Psoas muscle (tissue), 8 donors: Measurements from ENCODE around the gene SPECC1. TPM values are rescaled to one million over a fixed set of nuclear protein-coding genes. Genes with fewer than 3 reads are reported as not detected.
"Not testable (repeated sequence)": the region's sequence is repeated elsewhere in the genome, so short reads cannot be mapped to it uniquely, and the experiment has no call there.

Source experiments
- ATAC-seq, 4 donors: fragments of 200-7000 bp; cut with Tn5 transposase; one replicate each; pipeline ENCODE4 v1.9.1; 2020; ENCODE audit warnings: moderate library complexity in 3 of 4, mild to moderate bottlenecking in 2 of 4
- DNase-seq, 2 donors: peaks; one replicate each; pipeline ENCODE4 v3.0.0-alpha.2; 2020
- H3K27ac ChIP-seq: fragments of 200-600 bp; one replicate; pipeline ENCODE4 v1.8.0; 2022
- H3K27me3 ChIP-seq, 3 donors: fragments of 200-600 bp in 1 of 3; one replicate each; pipeline versions ENCODE4 v1.6.1 to v1.8.0; 2013 to 2022; ENCODE audit warnings: low read length in 2 of 3, mild to moderate bottlenecking in 2 of 3, moderate library complexity in 1 of 3; ENCODE audit not compliant: insufficient read depth in 3 of 3
- H3K36me3 ChIP-seq, 2 donors: fragments of 200-600 bp in 1 of 2; one replicate each; pipeline versions ENCODE4 v1.6.1 to v1.8.0; 2013 to 2022; ENCODE audit warnings: low read depth in 1 of 2, mild to moderate bottlenecking in 1 of 2, moderate library complexity in 1 of 2; ENCODE audit not compliant: insufficient read depth in 1 of 2
- H3K4me1 ChIP-seq: fragments of 200-600 bp; one replicate; pipeline ENCODE4 v1.8.0; 2022
- H3K4me3 ChIP-seq: fragments of 200-600 bp; one replicate; pipeline ENCODE4 v1.8.0; 2022; ENCODE audit warnings: mild to moderate bottlenecking
- H3K9me3 ChIP-seq: fragments of 200-600 bp; one replicate; pipeline ENCODE4 v1.8.0; 2022
- WGBS, 3 donors: extraction: QIAGEN DNeasy Blood & Tissue Kit; methylation state at CpG; one replicate each; pipeline versions ENCODE4 v1.1.6 to v1.1.7; 2013; 5-methylcytosine and 5-hydroxymethylcytosine counted together
- intact Hi-C, 2 donors: fragments of 100-400 bp; cut with DNase I; formaldehyde crosslinking; loops; one replicate each; pipeline versions ENCODE4 v1.11.0 to v1.14.2; 2022
- polyA plus RNA-seq, 3 donors: library from polyadenylated mRNA; stranded (reverse); fragments of 200-250 nt; gene quantifications; one replicate each; pipeline ENCODE4 v1.2.3, GENCODE V29; 2013
- total RNA-seq, 4 donors: library from RNA; stranded (reverse); fragmentation: NEBNext Ultra II Directional in 2 of 4; extraction: Animal tissue kit (Norgen Biotek cat#: 25700) in 2 of 4; gene quantifications; one replicate each; pipeline versions ENCODE4 v1.2.1 to v1.2.4, GENCODE V29; 2021 to 2023
- TF ChIP-seq, protein P1 (sequence below): fragments of 200-600 bp; IDR thresholded peaks from one replicate; pipeline ENCODE4 v1.8.0; 2022; ENCODE audit warnings: antibody characterized with exemption
- donor health status: healthy with polysubstance abuse.
- donor health status: DM: no; HTN: no; CAD: no; lungs with moderate emphysema.
- donor health status: Bipolar disorder and iron deficiency.
- donor health status: healthy.
- donor health status: DM: yes; HTN: yes; CAD: no.
- donor health status: DM: no; HTN: no; CAD: no.
- donor health status: DM: no; HTN: no; CAD: no.
- donor health status: DM: yes; HTN: yes; CAD: no.

The SPECC1 gene
- total and polyA plus RNA-seq, 7 donors, result 2.0 to 11.3 (median 4.7) TPM

DNA sequence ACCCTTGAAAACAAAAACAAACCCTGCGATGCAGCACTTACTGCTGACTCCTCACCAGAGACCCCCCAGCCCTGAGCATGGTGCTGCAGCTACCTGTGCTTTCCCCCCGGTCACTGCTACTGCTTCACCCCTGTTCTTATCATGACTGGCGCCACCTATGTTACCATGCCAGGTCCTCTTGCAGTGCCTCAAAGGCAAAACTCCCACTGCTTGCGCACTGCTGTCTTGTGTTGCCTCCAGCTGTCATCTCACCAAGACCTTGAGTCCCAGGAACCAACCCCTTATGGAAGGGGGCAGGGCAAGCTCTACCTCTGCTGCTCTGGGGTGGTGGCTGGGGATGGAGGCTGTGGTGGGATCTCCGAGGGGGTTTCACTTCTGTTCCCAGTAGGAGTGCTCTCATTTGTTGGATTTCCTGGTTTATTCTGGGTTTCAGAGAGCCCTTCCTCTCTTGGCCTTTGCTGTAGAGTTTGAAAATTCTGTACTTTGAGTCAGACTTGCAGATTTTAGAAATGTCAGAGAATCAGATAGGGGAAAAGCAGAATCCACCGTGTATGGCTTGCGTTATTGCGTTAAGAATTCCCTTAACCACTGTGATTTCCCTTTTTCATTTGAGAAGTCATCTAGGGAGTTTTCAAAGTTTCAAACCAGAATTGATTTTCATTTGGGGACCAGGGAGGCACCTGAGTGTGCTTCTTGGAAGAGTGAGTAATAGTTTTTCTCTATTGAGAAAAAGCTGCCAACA is 96.6 kb downstream of the SPECC1 start:
- Histone ChIP-seq H3K4me1 (no peaks in the 10 kb centered on the region), H3K27ac (no peak overlapping the region), H3K27me3 (peaks cover 0 to 6% (median 0%) of the 10 kb centered on the region in 3 donors), H3K4me3 (no peak overlapping the region), H3K9me3 (no peaks in the 10 kb centered on the region), H3K36me3 (no peaks in the 10 kb centered on the region)
- intact Hi-C loops, result no loop called here
- WGBS, 3 donors, result 72 to 82% (median 77%) methylated on average over 8 of the region's 8 CpGs
- ATAC-seq (no peak), DNase-seq (no peak)
- TF ChIP-seq, protein P1, sequence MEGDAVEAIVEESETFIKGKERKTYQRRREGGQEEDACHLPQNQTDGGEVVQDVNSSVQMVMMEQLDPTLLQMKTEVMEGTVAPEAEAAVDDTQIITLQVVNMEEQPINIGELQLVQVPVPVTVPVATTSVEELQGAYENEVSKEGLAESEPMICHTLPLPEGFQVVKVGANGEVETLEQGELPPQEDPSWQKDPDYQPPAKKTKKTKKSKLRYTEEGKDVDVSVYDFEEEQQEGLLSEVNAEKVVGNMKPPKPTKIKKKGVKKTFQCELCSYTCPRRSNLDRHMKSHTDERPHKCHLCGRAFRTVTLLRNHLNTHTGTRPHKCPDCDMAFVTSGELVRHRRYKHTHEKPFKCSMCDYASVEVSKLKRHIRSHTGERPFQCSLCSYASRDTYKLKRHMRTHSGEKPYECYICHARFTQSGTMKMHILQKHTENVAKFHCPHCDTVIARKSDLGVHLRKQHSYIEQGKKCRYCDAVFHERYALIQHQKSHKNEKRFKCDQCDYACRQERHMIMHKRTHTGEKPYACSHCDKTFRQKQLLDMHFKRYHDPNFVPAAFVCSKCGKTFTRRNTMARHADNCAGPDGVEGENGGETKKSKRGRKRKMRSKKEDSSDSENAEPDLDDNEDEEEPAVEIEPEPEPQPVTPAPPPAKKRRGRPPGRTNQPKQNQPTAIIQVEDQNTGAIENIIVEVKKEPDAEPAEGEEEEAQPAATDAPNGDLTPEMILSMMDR, result no peak

GRCh38 chr17:20106446-20106845 is 97.3 kb downstream of the SPECC1 start:
- H3K4me3 ChIP-seq, H3K9me3 ChIP-seq, H3K4me1 ChIP-seq, H3K27me3 ChIP-seq, intact Hi-C loops, ATAC-seq, H3K36me3 ChIP-seq, DNase-seq, H3K27ac ChIP-seq: not testable (repeated sequence)

DNA sequence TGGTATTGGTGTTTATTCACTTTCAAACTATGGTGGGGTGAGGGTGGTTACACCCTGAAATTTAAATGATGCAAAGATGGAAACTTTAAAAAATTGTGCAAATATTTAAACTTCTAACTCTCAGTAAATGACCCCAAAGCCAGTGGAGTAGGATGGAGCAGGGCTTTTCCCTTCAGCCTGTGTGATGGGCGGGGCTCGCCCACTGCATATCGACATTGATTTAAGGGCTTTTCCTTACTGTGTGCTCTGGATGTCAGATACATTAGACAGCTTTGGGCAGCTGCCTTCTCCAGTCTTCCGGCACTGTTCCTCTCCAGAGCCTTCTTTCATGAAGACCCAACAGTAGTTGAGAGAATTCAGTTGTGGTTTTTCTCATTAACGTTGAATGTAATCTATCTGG is 99.9 kb downstream of the SPECC1 start:
- no peak for DNase-seq
- Histone ChIP-seq H3K27ac (no peak overlapping the region), H3K27me3 (peaks cover 0 to 4% (median 0%) of the 10 kb centered on the region in 3 donors), H3K4me1 (no peaks in the 10 kb centered on the region), H3K4me3 (no peak overlapping the region), H3K9me3 (no peaks in the 10 kb centered on the region), H3K36me3 (no peaks in the 10 kb centered on the region)
- intact Hi-C loops, result no loop called here
- WGBS, 3 donors, result 65 to 78% (median 71%) methylated on average over 5 of the region's 5 CpGs
- TF ChIP-seq, protein P1, result no peak
- ATAC-seq, result no peak

DNA sequence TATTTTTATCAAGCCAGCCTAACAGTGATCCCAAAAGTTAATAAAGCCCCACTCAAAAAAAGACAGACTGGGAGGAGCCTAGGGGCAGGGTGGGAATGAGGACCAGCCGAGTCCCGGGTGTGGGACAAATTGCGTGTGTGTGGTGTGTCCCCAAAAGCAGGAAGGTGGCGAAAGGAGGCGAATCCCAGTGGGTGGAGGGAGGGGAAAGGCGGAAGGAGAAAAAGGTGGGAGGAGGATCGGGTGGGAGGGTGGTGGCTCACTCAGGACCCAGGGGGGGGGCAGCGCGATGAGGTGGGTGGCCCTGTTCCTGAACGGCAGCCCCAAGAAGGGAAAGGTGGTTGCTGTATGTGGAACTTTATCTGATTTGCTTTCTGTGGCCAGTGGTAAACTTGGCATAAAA is 102.4 kb downstream of the SPECC1 start:
- H3K9me3 ChIP-seq, result no peaks in the 10 kb centered on the region
- intact Hi-C loops, result no loop called here
- H3K4me3 ChIP-seq, result no peak overlapping the region
- no peak overlapping the region for H3K27ac ChIP-seq
- ATAC-seq (no peak), DNase-seq (no peak)
- TF ChIP-seq, protein P1, result no peak
- H3K27me3 ChIP-seq, result peaks cover 0 to 4% (median 0%) of the 10 kb centered on the region in 3 donors
- 73 to 79% (median 77%) methylated on average over 10 of the region's 10 CpGs for WGBS, 3 donors
- H3K36me3 ChIP-seq, result no peaks in the 10 kb centered on the region
- H3K4me1 ChIP-seq, result no peaks in the 10 kb centered on the region

DNA sequence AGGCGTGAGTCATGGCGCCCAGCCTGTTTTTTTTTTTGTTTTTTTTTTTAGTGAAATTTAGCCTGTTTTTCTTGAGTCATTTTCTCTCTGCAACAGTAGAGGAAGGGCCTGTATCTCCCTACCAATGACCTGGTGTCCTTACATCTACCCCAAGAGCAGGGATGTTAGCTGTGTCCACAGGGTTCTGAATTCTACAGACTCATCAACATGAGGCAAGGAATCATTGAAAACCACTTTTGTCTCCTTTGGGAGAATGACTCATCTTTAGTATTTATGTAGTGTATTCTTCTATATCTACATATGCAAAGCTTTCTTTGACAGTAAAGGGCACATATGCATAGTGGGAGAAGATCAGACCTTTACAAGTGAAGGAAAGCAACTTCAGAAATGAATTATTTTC is 105.3 kb downstream of the SPECC1 start:
- no peaks in the 10 kb centered on the region for H3K4me1 ChIP-seq
- 82 to 97% (median 86%) methylated on average over 2 of the region's 2 CpGs for WGBS, 3 donors
- no peak for ATAC-seq
- no peak overlapping the region for H3K4me3 ChIP-seq
- TF ChIP-seq, protein P1, result no peak
- DNase-seq, result no peak
- intact Hi-C loops, result no loop called here
- no peaks in the 10 kb centered on the region for H3K36me3 ChIP-seq
- no peaks in the 10 kb centered on the region for H3K9me3 ChIP-seq
- no peak overlapping the region for H3K27ac ChIP-seq
- peaks cover 0 to 4% (median 0%) of the 10 kb centered on the region in 3 donors for H3K27me3 ChIP-seq
